ENCODE data around the gene ACOT8.

- no peak for TF ChIP-seq POLR2A (IDR thresholded peaks at IDR 0.05)
- TF ChIP-seq CTCF (IDR thresholded peaks at IDR 0.05): no peak
Observed at GRCh38 chr20:45832619-45833018, 24.6 kb downstream of the ACOT8 start.
